ENCODE results near the gene NOC3L. TPM values are rescaled to one million over a fixed set of nuclear protein-coding genes. Genes with fewer than 3 reads are reported as not detected.

NOC3L gene
- total and polyA plus RNA-seq, 9 of the 15 experiments (the other 6 are each of a cell fraction or from before 2014, with no cell fraction given) = 23.8 to 57.6 (median 32.6) TPM

- POLR2A ChIA-PET = no interaction called here
These were observed 5.5 kb downstream of the NOC3L start for GRCh38 chr10:94357193-94357592.

GRCh38 chr10:94355841-94356240 is 6.9 kb downstream of the NOC3L start:
- Histone ChIP-seq H3K9ac (ENCODE audit: insufficient read depth in 1 of 2, low read depth in 2 of 2, low read length in 2 of 2) (no peak overlapping the region), H3K36me3 (ENCODE audit: control insufficient read depth, insufficient read depth, low read length) (peaks cover 88% of the 10 kb centered on the region), H2AFZ (ENCODE audit: low read depth, low read length) (no peak overlapping the region), H3K79me2 (ENCODE audit: control insufficient read depth, insufficient read depth, low read length) (peaks cover 24% of the 10 kb centered on the region), H3K4me2 (ENCODE audit: insufficient read depth, low read length) (no peak overlapping the region), H3K9me1 (ENCODE audit: control insufficient read depth, insufficient read depth, low read length) (no peaks in the 10 kb centered on the region), H3K4me1 (replicated peaks in 1 of 2; ENCODE audit: control insufficient read depth in 2 of 2, insufficient read depth in 2 of 2, low read length in 2 of 2) (no peaks in the 10 kb centered on the region), H3K27ac (ENCODE audit: extremely low read depth, low read depth, low read length) (no peak overlapping the region), H3K4me3 (no peak overlapping the region), H4K20me1 (replicated peaks; ENCODE audit: control insufficient read depth, insufficient read depth, low read length) (no peaks in the 10 kb centered on the region), H3K9me3 (replicated peaks; ENCODE audit: control insufficient read depth, insufficient read depth, low read depth, low read length) (no peaks in the 10 kb centered on the region), H3K27me3 (ENCODE audit: control insufficient read depth in 2 of 2, insufficient read depth in 2 of 2, low read length in 2 of 2) (no peaks in the 10 kb centered on the region)
- DNase-seq (ENCODE audit: extremely low read depth in 1 of 4, low spot score in 3 of 4) (no peak), ATAC-seq (no peak), FAIRE-seq (no peak)
- intact Hi-C loops (cut with micrococcal nuclease) (no loop called here), in situ Hi-C loops (cut with MboI) (no loop called here)
- no TSS peak for BruUV-seq (replicated peaks)
- ChIA-PET POLR2A (no interaction called here), CTCF (ENCODE audit: low intra/inter-chr PET ratio) (no interaction called here)
- WGBS (ENCODE audit: insufficient coverage, low coverage, missing lambda C conversion rate) = 96% methylated on average over 2 of the region's 2 CpGs
- TF ChIP-seq CHD7 (IDR thresholded peaks at IDR 0.05; ENCODE audit: low read depth, low read length) (no peak), BHLHE40 (IDR thresholded peaks at IDR 0.05; ENCODE audit: low read length) (no peak)

More at GRCh38 chr10:94357193-94357592, 5.5 kb downstream of the NOC3L start:
- intact Hi-C loops (cut with micrococcal nuclease) = no loop called here
- Histone ChIP-seq H3K4me1 (replicated peaks in 1 of 2; ENCODE audit: control insufficient read depth in 2 of 2, insufficient read depth in 2 of 2, low read length in 2 of 2) (no peaks in the 10 kb centered on the region; a peak in 1 of 5 replicates), H3K27ac (ENCODE audit: extremely low read depth, low read depth, low read length) (no peak overlapping the region), H3K79me2 (ENCODE audit: control insufficient read depth, insufficient read depth, low read length) (peaks cover 37% of the 10 kb centered on the region), H3K9me1 (ENCODE audit: control insufficient read depth, insufficient read depth, low read length) (no peaks in the 10 kb centered on the region), H3K9ac (ENCODE audit: insufficient read depth in 1 of 2, low read depth in 2 of 2, low read length in 2 of 2) (no peak overlapping the region), H2AFZ (ENCODE audit: low read depth, low read length) (no peak overlapping the region), H4K20me1 (replicated peaks; ENCODE audit: control insufficient read depth, insufficient read depth, low read length) (no peaks in the 10 kb centered on the region), H3K27me3 (ENCODE audit: control insufficient read depth in 2 of 2, insufficient read depth in 2 of 2, low read length in 2 of 2) (no peaks in the 10 kb centered on the region), H3K9me3 (replicated peaks; ENCODE audit: control insufficient read depth, insufficient read depth, low read depth, low read length) (no peaks in the 10 kb centered on the region), H3K36me3 (ENCODE audit: control insufficient read depth, insufficient read depth, low read length) (peaks cover 81% of the 10 kb centered on the region), H3K4me2 (ENCODE audit: insufficient read depth, low read length) (no peak overlapping the region), H3K4me3 (no peak overlapping the region)
- CTCF ChIA-PET (ENCODE audit: low intra/inter-chr PET ratio) = no interaction called here
- FAIRE-seq = no peak
- TF ChIP-seq PYGO2 (tag; IDR thresholded peaks at IDR 0.05) (no peak), CBFB (CRISPR knock-in tag; IDR thresholded peaks at IDR 0.05) (no peak), FOXJ3 (CRISPR knock-in tag; IDR thresholded peaks at IDR 0.05) (no peak)
- 100% methylated on average over 3 of the region's 3 CpGs for WGBS (ENCODE audit: insufficient coverage, low coverage, missing lambda C conversion rate)
- DNase-seq (ENCODE audit: extremely low read depth in 1 of 4, low spot score in 3 of 4) = no peak
- no peak for ATAC-seq
- no TSS peak for BruUV-seq (replicated peaks)
- in situ Hi-C loops (cut with MboI) = no loop called here
